Natural killer cell (primary cell): ENCODE results near the gene TSPAN10. TPM values are rescaled to one million over a fixed set of nuclear protein-coding genes. Genes with fewer than 3 reads are reported as not detected.
A peak's percentile ranks its signal among the peaks of the same experiment; 100 is the strongest.

Experiments used
- ATAC-seq, 3 donors: fragments of 150-1000 bp in 2 of 3; fragments of 200-7000 bp in 1 of 3; cut with Tn5 transposase; 1 replicate in 1 of 3; 2 replicates in 2 of 3; pipeline ENCODE4 v1.10.0; 2021; ENCODE audit warnings: mild to moderate bottlenecking in 2 of 3, moderate library complexity in 2 of 3
- DNase-seq, 2 donors: peaks; one replicate each; pipeline versions ENCODE4 v3.0.0 to v3.0.0-alpha.2; 2013 to 2021; ENCODE audit warnings: mixed read lengths in 1 of 2
- H3K27ac ChIP-seq: one replicate; pipeline ENCODE4 v1.5.1; 2013; ENCODE audit warnings: mild to moderate bottlenecking, low read length
- H3K27me3 ChIP-seq: one replicate; pipeline ENCODE4 v1.6.1; 2013; ENCODE audit warnings: low read length; ENCODE audit not compliant: control insufficient read depth, insufficient read depth
- H3K36me3 ChIP-seq: one replicate; pipeline ENCODE4 v1.6.1; 2013; ENCODE audit warnings: low read length; ENCODE audit not compliant: control insufficient read depth, insufficient read depth
- H3K4me1 ChIP-seq: one replicate; pipeline ENCODE4 v1.6.1; 2013; ENCODE audit warnings: low read length; ENCODE audit not compliant: control insufficient read depth, insufficient read depth
- H3K4me3 ChIP-seq: one replicate; pipeline ENCODE4 v1.5.1; 2013; ENCODE audit warnings: low read length
- H3K9me3 ChIP-seq: one replicate; pipeline ENCODE4 v1.6.1; 2013; ENCODE audit warnings: low read length; ENCODE audit not compliant: control insufficient read depth, insufficient read depth
- H3K27ac Mint-ChIP-seq, 2 donors: one replicate each; pipeline ENCODE4 v1.8.0; 2022; ENCODE audit warnings: mild to moderate bottlenecking in 2 of 2, mixed read lengths in 2 of 2, moderate library complexity in 1 of 2
- H3K27me3 Mint-ChIP-seq, 2 donors: one replicate each; pipeline ENCODE4 v1.8.0; 2022; ENCODE audit warnings: low read depth in 2 of 2, mixed read lengths in 2 of 2
- H3K36me3 Mint-ChIP-seq: one replicate; pipeline ENCODE4 v1.8.0; 2022; ENCODE audit warnings: mixed read lengths
- H3K4me1 Mint-ChIP-seq, 2 donors: one replicate each; pipeline ENCODE4 v1.8.0; 2022; ENCODE audit warnings: mixed read lengths in 2 of 2
- H3K4me3 Mint-ChIP-seq: one replicate; pipeline ENCODE4 v1.8.0; 2022; ENCODE audit warnings: mild to moderate bottlenecking, moderate library complexity, mixed read lengths
- H3K9me3 Mint-ChIP-seq, 2 donors: one replicate each; pipeline ENCODE4 v1.8.0; 2022; ENCODE audit warnings: mixed read lengths in 2 of 2
- CTCF ChIP-seq: fragments of 200-600 bp; IDR thresholded peaks from one replicate; pipeline ENCODE4 v1.8.0; 2022; ENCODE audit warnings: antibody characterized with exemption
- WGBS: methylation state at CpG from one replicate; pipeline ENCODE4 v1.1.7; 2013; ENCODE audit warnings: missing lambda C conversion rate; ENCODE audit not compliant: insufficient coverage; 5-methylcytosine and 5-hydroxymethylcytosine counted together
- intact Hi-C: fragments of 100-400 bp; cut with micrococcal nuclease; formaldehyde crosslinking; loops from one replicate; pipeline ENCODE4 v1.14.2; 2022
- total RNA-seq, 4 donors: library from RNA; stranded (reverse); fragments of 120-200 nt in 1 of 4; gene quantifications; one replicate each; pipeline versions ENCODE4 v1.2.3 to v1.2.4, GENCODE V29; 2013 to 2022

TSPAN10 gene
- total RNA-seq, 3 donors from 2014 or later (not counting 1 experiment from before 2014, with no cell fraction given) = 0.24 to 0.35 (median 0.29) TPM

DNA sequence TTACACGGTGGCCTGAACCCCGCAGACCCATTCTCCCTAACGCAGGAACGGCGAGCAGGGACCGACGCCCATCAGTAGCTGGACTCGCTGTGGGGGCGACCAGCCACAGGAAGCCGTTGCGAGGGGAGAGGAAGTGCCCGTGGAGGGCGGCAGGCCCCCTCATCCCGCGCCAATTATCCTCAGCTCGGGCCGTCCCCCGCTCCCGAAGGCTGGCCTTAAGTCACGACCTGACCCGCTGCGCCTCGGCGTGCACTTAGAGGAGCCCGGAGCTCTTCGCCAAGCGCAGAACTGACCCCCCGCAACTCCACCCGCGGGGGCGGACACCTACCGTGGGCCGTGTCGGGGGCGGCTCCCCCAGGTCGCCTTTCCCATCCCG is 46.2 kb downstream of the TSPAN10 start:
- intact Hi-C loops = loop anchor here (1.0 kb wide), 1 partner anchor 20 kb away; the partner anchor contains the start of gene MRPL12
- Mint-ChIP-seq H3K9me3 (no peaks in the 10 kb centered on the region), H3K27me3 (no peaks in the 10 kb centered on the region)

DNA sequence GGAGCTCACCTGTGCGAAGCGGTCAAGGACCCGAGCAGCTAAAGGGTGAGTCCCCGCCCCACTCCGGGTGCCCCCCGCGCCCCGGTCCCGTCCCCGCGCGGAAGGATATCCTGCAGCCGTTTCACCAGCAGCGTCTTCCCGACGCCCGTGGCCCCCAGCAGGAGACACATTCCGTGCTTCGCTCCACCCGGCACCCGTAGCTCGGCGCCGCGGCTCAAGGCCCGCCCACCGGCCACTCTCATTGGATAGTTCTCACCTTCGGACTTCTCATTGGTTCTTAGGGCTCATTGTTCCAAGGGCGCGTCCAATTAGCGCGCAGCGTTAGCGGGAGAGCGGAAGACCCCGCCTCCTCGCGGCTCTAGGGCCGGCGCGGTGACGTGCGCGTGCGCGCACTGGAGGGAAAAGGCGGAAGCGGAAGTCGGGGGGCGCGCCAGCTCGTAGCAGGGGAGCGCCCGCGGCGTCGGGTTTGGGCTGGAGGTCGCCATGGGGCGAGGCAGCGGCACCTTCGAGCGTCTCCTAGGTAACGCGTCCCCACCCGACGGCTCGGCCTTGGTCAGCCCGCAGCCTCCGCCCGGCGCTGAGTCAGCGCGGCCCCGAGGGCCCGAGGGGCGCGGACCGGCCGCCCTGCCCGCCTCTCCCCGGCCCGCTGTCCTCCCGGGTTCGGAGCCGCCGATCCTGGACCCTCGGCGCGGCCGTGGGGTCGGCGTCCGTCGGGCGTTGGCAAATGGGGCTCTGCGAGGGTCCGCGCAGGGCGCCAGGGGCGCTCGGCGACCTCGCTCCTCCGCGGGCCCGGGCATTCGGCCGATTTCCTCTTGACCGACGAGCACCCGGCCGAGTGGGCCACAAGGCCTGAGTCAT is 46.8 kb downstream of the TSPAN10 start, which contains the start of the genes ARL16 and HGS:
ARL16 (minus strand) TSS at position 214 of the 858 bp plus-strand sequence; CDS start at position 170, 44 bp downstream.
HGS (plus strand) TSS at position 428 of the 858 bp plus-strand sequence; CDS start at position 484, 56 bp downstream.
- no peak for TF ChIP-seq CTCF
- intact Hi-C loops = loop anchor here (1.0 kb wide), 1 partner anchor 19 kb away; the partner anchor contains the start of gene MRPL12
- WGBS = under 1% methylated on average over 112 of the region's 112 CpGs
- ATAC-seq (peak; percentile 96 to 99 (median 98)), DNase-seq (peak; percentile 97 to 99)
- peaks cover 30% of the 10 kb centered on the region for H3K4me1 ChIP-seq
- H3K27ac ChIP-seq = peak within 1 kb of the TSS; percentile 39
- no peaks in the 10 kb centered on the region for H3K36me3 Mint-ChIP-seq
- peaks cover 20% of the 10 kb centered on the region for H3K36me3 ChIP-seq
- peak within 1 kb of the TSS; percentile 82 for H3K4me3 ChIP-seq
- H3K27ac Mint-ChIP-seq = peak within 1 kb of the TSS; percentile 79 to 88
- H3K27me3 ChIP-seq = no peaks in the 10 kb centered on the region
- H3K9me3 ChIP-seq = no peaks in the 10 kb centered on the region
- H3K4me1 Mint-ChIP-seq = peaks cover 7 to 32% of the 10 kb centered on the region in 2 donors
- peak within 1 kb of the TSS; percentile 96 for H3K4me3 Mint-ChIP-seq
- no peaks in the 10 kb centered on the region for H3K9me3 Mint-ChIP-seq
- no peaks in the 10 kb centered on the region for H3K27me3 Mint-ChIP-seq

More for the DNA sequence above, 46.2 kb downstream of the TSPAN10 start:
- Mint-ChIP-seq H3K4me1 (peaks cover 7 to 32% of the 10 kb centered on the region in 2 donors), H3K27ac (peak overlapping the region; percentile 79 to 88), H3K36me3 (no peaks in the 10 kb centered on the region), H3K4me3 (peak overlapping the region; percentile 96)
- DNase-seq (no peak), ATAC-seq (peak in 1 of 3 donors; percentile 1)
- H3K27me3 ChIP-seq = no peaks in the 10 kb centered on the region
- no peaks in the 10 kb centered on the region for H3K9me3 ChIP-seq
- peaks cover 30% of the 10 kb centered on the region for H3K4me1 ChIP-seq
- H3K27ac ChIP-seq = peak overlapping the region; percentile 39
- peaks cover 16% of the 10 kb centered on the region for H3K36me3 ChIP-seq
- TF ChIP-seq CTCF = no peak
- 0% methylated on average over 37 of the region's 37 CpGs for WGBS
- H3K4me3 ChIP-seq = peak overlapping the region; percentile 82

- Mint-ChIP-seq H3K9me3 (no peaks in the 10 kb centered on the region), H3K4me3 (peak overlapping the region; percentile 78), H3K27me3 (no peaks in the 10 kb centered on the region), H3K27ac (peak overlapping the region; percentile 79 to 88), H3K36me3 (no peaks in the 10 kb centered on the region), H3K4me1 (peaks cover 12 to 39% of the 10 kb centered on the region in 2 donors)
- Histone ChIP-seq H3K27me3 (no peaks in the 10 kb centered on the region), H3K36me3 (peaks cover 27% of the 10 kb centered on the region), H3K27ac (peak overlapping the region; percentile 34), H3K4me1 (peaks cover 30% of the 10 kb centered on the region), H3K4me3 (peak overlapping the region; percentile 60), H3K9me3 (no peaks in the 10 kb centered on the region)
- ATAC-seq = peak in 1 of 3 donors; percentile 3
- DNase-seq = no peak
- no peak for TF ChIP-seq CTCF
- intact Hi-C loops = no loop called here
- WGBS = 7% methylated on average over 16 of the region's 16 CpGs
Observed at GRCh38 chr17:81684442-81684911, 47.5 kb downstream of the TSPAN10 start.
